Stomach smooth muscle (tissue), 2 donors: ENCODE data around the gene OR2AK2.
"Not testable (repeated sequence)": the region's sequence is repeated elsewhere in the genome, so short reads cannot be mapped to it uniquely, and the experiment has no call there.

Experiments
- H3K27ac ChIP-seq: one replicate; pipeline ENCODE4 v1.7.0; 2013; ENCODE audit warnings: mild to moderate bottlenecking, low read length, inconsistent platforms
- H3K27me3 ChIP-seq, 2 donors: one replicate each; pipeline ENCODE4 v1.7.0; 2013; ENCODE audit warnings: low read length in 2 of 2; ENCODE audit not compliant: insufficient read depth in 2 of 2, control insufficient read depth in 1 of 2
- H3K36me3 ChIP-seq, 2 donors: one replicate each; pipeline ENCODE4 v1.7.0; 2013; ENCODE audit warnings: low read length in 2 of 2; ENCODE audit not compliant: control insufficient read depth in 2 of 2, insufficient read depth in 2 of 2
- H3K4me1 ChIP-seq: one replicate; pipeline ENCODE4 v1.7.0; 2013; ENCODE audit warnings: low read length; ENCODE audit not compliant: control insufficient read depth, insufficient read depth
- H3K4me3 ChIP-seq, 2 donors: one replicate each; pipeline ENCODE4 v1.7.0; 2013; ENCODE audit warnings: low read length in 2 of 2
- H3K9ac ChIP-seq, 2 donors: one replicate each; pipeline ENCODE4 v1.7.0; 2013; ENCODE audit warnings: low read length in 2 of 2, mild to moderate bottlenecking in 1 of 2
- H3K9me3 ChIP-seq, 2 donors: one replicate each; pipeline ENCODE4 v1.7.0; 2013; ENCODE audit warnings: low read length in 2 of 2; ENCODE audit not compliant: control insufficient read depth in 2 of 2
- donor health status: healthy.
- donor health status: Pancreatic carcinoma.

OR2AK2 gene, protein sequence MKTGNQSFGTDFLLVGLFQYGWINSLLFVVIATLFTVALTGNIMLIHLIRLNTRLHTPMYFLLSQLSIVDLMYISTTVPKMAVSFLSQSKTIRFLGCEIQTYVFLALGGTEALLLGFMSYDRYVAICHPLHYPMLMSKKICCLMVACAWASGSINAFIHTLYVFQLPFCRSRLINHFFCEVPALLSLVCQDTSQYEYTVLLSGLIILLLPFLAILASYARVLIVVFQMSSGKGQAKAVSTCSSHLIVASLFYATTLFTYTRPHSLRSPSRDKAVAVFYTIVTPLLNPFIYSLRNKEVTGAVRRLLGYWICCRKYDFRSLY

DNA sequence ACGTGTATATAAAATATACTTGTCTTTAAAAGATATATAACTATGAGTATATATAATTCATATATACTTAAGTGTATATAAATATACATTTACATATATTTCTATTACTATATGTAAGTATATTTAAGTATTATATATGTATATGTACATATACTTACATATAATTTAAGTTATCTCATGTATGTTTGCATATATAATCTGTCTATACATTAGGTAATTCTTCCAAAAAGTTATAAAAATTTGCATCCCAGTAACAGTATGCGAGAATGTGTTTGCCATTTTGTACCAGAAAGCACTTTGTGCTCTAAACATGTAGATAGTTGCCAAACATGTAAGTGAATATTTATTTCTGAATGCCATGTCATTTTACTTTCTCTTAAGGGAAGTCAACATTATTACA is at the start of gene OR2AK2:
OR2AK2 (plus strand) TSS at position 301 of the 400 bp plus-strand sequence. CDS start 144 bp downstream, outside the sequence.
- Histone ChIP-seq H3K27me3 (no peaks in the 10 kb centered on the region), H3K36me3 (no peaks in the 10 kb centered on the region), H3K27ac (no peak within 1 kb of the TSS), H3K9ac (no peak within 1 kb of the TSS), H3K4me1 (no peaks in the 10 kb centered on the region), H3K9me3 (peaks cover 0 to 4% of the 10 kb centered on the region in 2 donors), H3K4me3 (no peak within 1 kb of the TSS)

DNA sequence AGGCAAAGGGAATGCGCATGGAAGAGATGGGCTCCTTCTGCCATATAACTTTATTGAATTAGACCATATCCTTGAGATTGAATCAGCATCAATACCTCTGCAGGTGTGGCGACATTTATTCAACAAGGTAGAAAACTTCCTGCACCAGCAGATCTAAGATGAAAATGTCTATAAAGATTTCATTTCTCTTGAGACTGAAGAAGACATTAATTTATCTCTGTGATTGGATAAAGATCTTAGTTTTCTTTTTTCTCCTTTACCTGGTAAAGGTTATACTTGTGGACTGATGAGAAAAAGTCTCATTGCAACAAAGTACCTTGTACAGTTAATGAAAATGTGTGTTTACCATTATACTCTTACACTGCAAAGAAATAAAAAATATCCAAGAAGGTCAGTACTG is 45.1 kb upstream of the OR2AK2 start, which contains the start of gene OR2T8:
OR2T8 (plus strand) TSS at position 301 of the 400 bp plus-strand sequence. CDS start 766 bp downstream, outside the sequence.
- H3K9ac ChIP-seq = no peak within 1 kb of the TSS
- no peaks in the 10 kb centered on the region for H3K9me3 ChIP-seq
- H3K27ac ChIP-seq = no peak within 1 kb of the TSS
- no peak within 1 kb of the TSS for H3K4me3 ChIP-seq
- no peaks in the 10 kb centered on the region for H3K4me1 ChIP-seq
- H3K27me3 ChIP-seq = peaks cover 0 to 3% of the 10 kb centered on the region in 2 donors
- H3K36me3 ChIP-seq = no peaks in the 10 kb centered on the region

DNA sequence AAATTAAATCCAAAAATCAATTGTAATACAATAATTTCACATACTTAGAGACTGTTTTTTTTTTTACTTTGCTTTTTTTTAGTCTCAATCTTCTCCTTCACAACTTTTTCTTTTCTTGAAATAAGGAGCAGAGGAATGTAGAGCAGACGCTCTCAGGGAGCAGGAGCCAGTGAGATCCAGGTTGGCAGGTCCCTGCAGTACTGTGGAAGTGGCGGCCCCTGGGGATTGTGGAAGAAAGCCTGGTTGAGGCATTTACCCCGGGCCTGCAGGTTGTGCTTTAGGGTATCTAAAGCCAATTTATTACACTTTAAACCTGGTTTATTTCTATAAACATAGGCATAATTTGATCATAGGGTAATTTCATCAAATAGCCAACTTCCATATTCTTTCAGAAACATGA is 41.1 kb upstream of the OR2AK2 start:
- no peaks in the 10 kb centered on the region for H3K27me3 ChIP-seq

DNA sequence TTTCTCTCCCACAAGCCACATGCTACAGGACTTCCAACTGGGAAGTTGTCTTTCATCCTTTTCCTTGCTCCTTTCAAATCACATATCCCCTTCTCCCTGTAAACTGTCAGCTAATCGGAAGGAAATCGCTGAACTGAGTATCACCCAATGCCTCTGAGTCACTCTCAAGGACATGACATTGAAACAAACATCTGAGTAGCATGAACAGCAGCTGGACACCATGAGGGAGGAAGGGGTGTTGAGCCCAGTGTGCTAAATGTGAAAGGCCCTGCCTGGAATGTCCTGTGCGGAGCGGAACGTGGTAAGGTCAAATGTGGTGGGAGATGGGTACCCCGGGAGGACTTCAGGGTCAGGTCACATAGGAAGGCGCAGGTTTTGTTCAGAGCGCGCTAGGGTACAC is 40.2 kb upstream of the OR2AK2 start, which contains the start of gene OR2AJ1:
OR2AJ1 (plus strand) TSS at position 22 of the 400 bp plus-strand sequence. CDS start 8,880 bp downstream, outside the sequence.
- no peaks in the 10 kb centered on the region for H3K36me3 ChIP-seq
- H3K4me1 ChIP-seq = no peaks in the 10 kb centered on the region
- no peaks in the 10 kb centered on the region for H3K27me3 ChIP-seq
- H3K4me3 ChIP-seq = no peak within 1 kb of the TSS
- no peak within 1 kb of the TSS for H3K9ac ChIP-seq
- no peaks in the 10 kb centered on the region for H3K9me3 ChIP-seq
- H3K27ac ChIP-seq = no peak within 1 kb of the TSS

More for the DNA sequence above, 41.1 kb upstream of the OR2AK2 start:
- Histone ChIP-seq H3K4me3 (no peak overlapping the region), H3K9me3 (no peaks in the 10 kb centered on the region), H3K9ac (no peak overlapping the region), H3K36me3 (no peaks in the 10 kb centered on the region), H3K27ac (no peak overlapping the region), H3K4me1 (no peaks in the 10 kb centered on the region)

DNA sequence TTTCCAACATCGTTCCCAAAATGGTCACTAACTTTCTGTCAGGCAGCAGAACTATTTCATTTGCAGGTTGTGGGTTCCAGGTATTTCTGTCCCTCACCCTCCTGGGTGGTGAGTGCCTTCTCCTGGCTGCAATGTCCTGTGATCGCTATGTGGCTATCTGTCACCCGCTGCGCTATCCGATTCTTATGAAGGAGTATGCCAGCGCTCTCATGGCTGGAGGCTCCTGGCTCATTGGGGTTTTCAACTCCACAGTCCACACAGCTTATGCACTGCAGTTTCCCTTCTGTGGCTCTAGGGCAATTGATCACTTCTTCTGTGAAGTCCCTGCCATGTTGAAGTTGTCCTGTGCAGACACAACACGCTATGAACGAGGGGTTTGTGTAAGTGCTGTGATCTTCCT is 31.0 kb upstream of the OR2AK2 start:
- Histone ChIP-seq H3K4me1 (no peaks in the 10 kb centered on the region), H3K27ac (no peak overlapping the region), H3K4me3 (no peak overlapping the region), H3K9me3 (peaks cover 0 to 6% of the 10 kb centered on the region in 2 donors), H3K9ac (no peak overlapping the region), H3K36me3 (no peaks in the 10 kb centered on the region), H3K27me3 (no peaks in the 10 kb centered on the region)

DNA sequence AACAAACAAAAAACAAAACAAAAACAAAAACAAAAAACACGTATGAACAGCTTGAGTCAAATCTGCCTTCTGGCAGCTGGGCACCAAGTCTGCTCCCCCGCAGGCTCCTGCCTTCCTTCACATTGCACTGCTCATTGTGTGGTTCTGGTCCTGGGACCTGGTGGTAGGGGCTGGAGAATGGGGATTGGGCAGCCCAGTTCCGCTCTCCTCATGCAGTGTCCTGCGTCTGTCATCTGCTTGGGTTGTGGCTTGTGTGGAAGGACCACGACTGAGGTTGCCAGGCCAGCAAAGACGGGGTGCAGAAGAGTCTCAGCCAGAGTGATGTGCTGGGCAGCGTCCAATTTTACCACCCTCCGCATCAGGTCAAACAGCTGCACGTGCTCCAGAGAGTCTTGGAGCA is 29.3 kb upstream of the OR2AK2 start:
- Histone ChIP-seq H3K4me3 (no peak overlapping the region), H3K9ac (no peak overlapping the region), H3K9me3 (peaks cover 0 to 6% of the 10 kb centered on the region in 2 donors), H3K27me3 (no peaks in the 10 kb centered on the region), H3K27ac (no peak overlapping the region), H3K4me1 (no peaks in the 10 kb centered on the region), H3K36me3 (no peaks in the 10 kb centered on the region)

DNA sequence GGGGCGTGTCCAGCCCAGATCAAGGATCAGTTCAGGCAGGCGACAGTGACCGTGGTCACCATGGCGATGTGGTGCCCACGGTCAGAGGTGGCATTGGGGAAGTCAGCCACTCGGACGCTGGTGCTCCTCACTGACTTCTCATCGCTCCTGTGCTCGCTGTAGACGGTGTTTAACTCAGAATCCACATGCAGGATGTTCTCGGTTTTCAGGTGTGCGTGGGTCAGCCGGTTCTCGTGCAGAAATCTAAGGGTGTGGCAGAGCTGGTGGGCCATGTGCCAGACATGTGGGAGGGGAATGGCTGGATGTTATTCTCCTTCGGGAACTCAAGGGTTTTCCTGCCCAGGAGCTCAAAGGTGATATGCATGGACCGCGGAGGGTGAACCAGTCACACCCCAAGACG is 28.6 kb upstream of the OR2AK2 start:
- H3K27me3 ChIP-seq = no peaks in the 10 kb centered on the region
- H3K9me3 ChIP-seq = peaks cover 0 to 6% of the 10 kb centered on the region in 2 donors
- H3K4me3 ChIP-seq = no peak overlapping the region
- no peaks in the 10 kb centered on the region for H3K36me3 ChIP-seq
- H3K4me1 ChIP-seq = no peaks in the 10 kb centered on the region
- H3K27ac ChIP-seq = no peak overlapping the region
- H3K9ac ChIP-seq = no peak overlapping the region

DNA sequence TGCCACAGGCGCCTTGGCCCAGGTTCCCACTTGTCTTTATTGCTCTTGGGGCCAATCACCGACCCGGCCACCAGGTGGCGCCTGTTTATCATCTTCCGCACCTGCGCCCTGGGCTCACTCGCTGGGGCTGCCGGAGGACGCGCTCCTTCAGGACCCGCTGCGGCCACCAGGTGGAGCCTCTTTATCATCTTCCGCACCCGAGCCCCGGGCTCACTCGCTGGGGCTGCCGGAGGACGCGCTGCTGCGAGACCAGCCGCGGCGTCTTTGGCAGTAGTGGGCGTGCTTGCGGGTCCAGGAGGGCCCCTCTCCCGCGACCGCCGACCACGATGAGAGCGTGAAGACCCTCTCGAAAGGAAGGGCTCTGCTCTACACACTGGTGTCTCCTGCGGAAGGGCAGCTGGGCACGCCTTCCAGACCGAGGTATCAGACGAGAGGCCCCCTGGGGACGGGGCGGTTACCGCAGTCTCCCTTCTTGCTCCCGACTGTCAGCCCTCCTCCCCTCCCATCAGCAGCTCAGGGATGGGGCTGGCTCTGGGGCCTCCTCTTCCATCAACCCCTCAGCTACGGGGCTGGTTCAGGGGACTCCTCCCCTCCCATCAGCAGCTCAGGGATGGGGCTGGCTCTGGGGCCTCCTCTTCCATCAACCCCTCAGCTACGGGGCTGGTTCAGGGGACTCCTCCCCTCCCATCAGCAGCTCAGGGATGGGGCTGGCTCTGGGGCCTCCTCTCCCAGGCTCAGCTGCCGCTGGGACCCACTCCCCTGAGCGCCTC is 27.9 kb upstream of the OR2AK2 start:
- H3K27me3 ChIP-seq, H3K4me1 ChIP-seq, H3K27ac ChIP-seq, H3K9me3 ChIP-seq, H3K4me3 ChIP-seq, H3K36me3 ChIP-seq, H3K9ac ChIP-seq: not testable (repeated sequence)

DNA sequence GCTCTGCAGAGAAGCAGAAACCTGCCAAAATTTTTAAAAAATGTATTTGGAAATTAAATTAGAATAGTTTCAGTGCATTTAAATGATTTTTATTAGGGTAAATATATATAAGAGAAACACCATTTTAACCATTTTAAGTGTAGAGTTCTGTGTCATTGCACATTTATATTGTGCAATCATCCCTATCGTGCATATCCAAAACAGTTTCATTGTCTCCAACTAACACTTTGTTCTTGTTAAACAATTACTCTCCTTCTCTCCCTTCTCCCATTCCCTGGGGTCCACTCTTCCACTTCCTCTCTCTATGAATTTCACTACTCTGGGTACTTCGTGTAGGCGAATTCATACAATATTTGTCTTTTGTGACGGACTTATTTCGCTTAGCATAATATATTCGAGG is 22.4 kb upstream of the OR2AK2 start:
- no peaks in the 10 kb centered on the region for H3K9me3 ChIP-seq
- H3K4me3 ChIP-seq = no peak overlapping the region
- no peaks in the 10 kb centered on the region for H3K27me3 ChIP-seq
- no peaks in the 10 kb centered on the region for H3K4me1 ChIP-seq
- H3K27ac ChIP-seq = no peak overlapping the region
- H3K9ac ChIP-seq = no peak overlapping the region
- no peaks in the 10 kb centered on the region for H3K36me3 ChIP-seq

DNA sequence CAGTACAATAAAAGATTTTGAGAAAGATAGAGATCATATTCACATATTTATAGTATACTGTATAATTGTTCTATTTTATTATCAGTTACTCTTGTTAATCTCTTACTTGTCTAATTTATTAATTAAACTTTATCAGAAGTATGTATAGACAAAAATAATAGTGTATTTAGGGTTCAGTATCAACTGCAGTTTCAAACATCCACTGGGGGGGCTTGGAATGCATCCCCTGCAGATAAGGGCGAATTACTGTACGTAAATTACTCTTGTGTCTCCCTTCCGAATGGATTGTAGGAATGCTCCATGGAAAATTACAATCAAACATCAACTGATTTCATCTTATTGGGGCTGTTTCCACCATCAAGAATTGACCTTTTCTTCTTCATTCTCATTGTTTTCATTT is 16.5 kb upstream of the OR2AK2 start, which contains the start of gene OR2L8:
OR2L8 (plus strand) TSS at position 301 of the 400 bp plus-strand sequence; CDS start at position 301, 0 bp downstream.
- Histone ChIP-seq H3K9ac (no peak within 1 kb of the TSS), H3K4me3 (no peak within 1 kb of the TSS), H3K36me3 (no peaks in the 10 kb centered on the region), H3K27me3 (no peaks in the 10 kb centered on the region), H3K9me3 (peaks cover 0 to 5% of the 10 kb centered on the region in 2 donors), H3K27ac (no peak within 1 kb of the TSS), H3K4me1 (no peaks in the 10 kb centered on the region)
